BE2C (cell line): ENCODE measurements around the gene THADA.

Experiments
- DNase-seq: peaks from one replicate; pipeline ENCODE4 v3.0.0-alpha.2; 2020
- H3K27me3 ChIP-seq: fragments of 250-450 bp; sonication (Bioruptor Pico); 2 replicates; pipeline ENCODE4 v1.5.1; 2020; ENCODE audit warnings: mild to moderate bottlenecking
- H3K36me3 ChIP-seq: fragments of 250-450 bp; sonication (Bioruptor Pico); 2 replicates; pipeline ENCODE4 v1.5.1; 2020; ENCODE audit warnings: mild to moderate bottlenecking
- H3K4me1 ChIP-seq: fragments of 250-450 bp; sonication (Bioruptor Pico); 2 replicates; pipeline ENCODE4 v1.5.1; 2020
- H3K4me3 ChIP-seq: 2 replicates; pipeline ENCODE4 v1.5.1; 2011; ENCODE audit warnings: low read depth, low read length
- H3K9me3 ChIP-seq: fragments of 250-450 bp; sonication (Bioruptor Pico); 2 replicates; pipeline ENCODE4 v1.5.1; 2020
- CTCF ChIP-seq: IDR thresholded peaks from 2 replicates; pipeline ENCODE4 v1.5.1; 2012; ENCODE audit warnings: mild to moderate bottlenecking, low read depth, low read length

Gene THADA

GRCh38 chr2:43324259-43325106, 271.4 kb downstream of the THADA start:
- TF ChIP-seq CTCF = no peak
- Histone ChIP-seq H3K27me3 (no peaks in the 10 kb centered on the region), H3K4me3 (no peak overlapping the region), H3K4me1 (peaks cover 37% of the 10 kb centered on the region), H3K36me3 (no peaks in the 10 kb centered on the region), H3K9me3 (no peaks in the 10 kb centered on the region)
- DNase-seq = no peak

GRCh38 chr2:43323857-43324256, 272.0 kb downstream of the THADA start:
- H3K9me3 ChIP-seq = no peaks in the 10 kb centered on the region
- H3K27me3 ChIP-seq = no peaks in the 10 kb centered on the region
- no peak for TF ChIP-seq CTCF
- H3K36me3 ChIP-seq = no peaks in the 10 kb centered on the region
- no peak for DNase-seq
- no peak overlapping the region for H3K4me3 ChIP-seq
- H3K4me1 ChIP-seq = peaks cover 41% of the 10 kb centered on the region

- no peak overlapping the region for H3K4me3 ChIP-seq
Observed at GRCh38 chr2:43321446-43321845, 274.4 kb downstream of the THADA start.

GRCh38 chr2:43319541-43319940, 276.3 kb downstream of the THADA start:
- Histone ChIP-seq H3K4me1 (peaks cover 20% of the 10 kb centered on the region), H3K27me3 (no peaks in the 10 kb centered on the region), H3K4me3 (no peak overlapping the region), H3K36me3 (no peaks in the 10 kb centered on the region), H3K9me3 (no peaks in the 10 kb centered on the region)
- TF ChIP-seq CTCF = no peak
- DNase-seq = peak; percentile 40

More at GRCh38 chr2:43321446-43321845, 274.4 kb downstream of the THADA start:
- H3K27me3 ChIP-seq = no peaks in the 10 kb centered on the region
- H3K9me3 ChIP-seq = no peaks in the 10 kb centered on the region
- H3K4me1 ChIP-seq = peaks cover 27% of the 10 kb centered on the region
- H3K36me3 ChIP-seq = no peaks in the 10 kb centered on the region
- no peak for DNase-seq
- TF ChIP-seq CTCF = no peak

GRCh38 chr2:43318791-43319190, 277.0 kb downstream of the THADA start:
- no peaks in the 10 kb centered on the region for H3K36me3 ChIP-seq
- TF ChIP-seq CTCF = no peak
- H3K27me3 ChIP-seq = no peaks in the 10 kb centered on the region
- no peak overlapping the region for H3K4me3 ChIP-seq
- peaks cover 27% of the 10 kb centered on the region for H3K4me1 ChIP-seq
- no peaks in the 10 kb centered on the region for H3K9me3 ChIP-seq
- DNase-seq = no peak

- Histone ChIP-seq H3K4me1 (peaks cover 38% of the 10 kb centered on the region), H3K36me3 (no peaks in the 10 kb centered on the region), H3K27me3 (no peaks in the 10 kb centered on the region), H3K4me3 (no peak overlapping the region), H3K9me3 (no peaks in the 10 kb centered on the region)
- DNase-seq = no peak
- TF ChIP-seq CTCF = no peak
Observed at GRCh38 chr2:43317680-43318079, 278.2 kb downstream of the THADA start.
